Measurements from ENCODE around the gene THEM4. TPM values are rescaled to one million over a fixed set of nuclear protein-coding genes. Genes with fewer than 3 reads are reported as not detected.

The THEM4 gene
- total RNA-seq, 2 experiments from 2014 or later = 29.8 to 31.7 TPM

DNA sequence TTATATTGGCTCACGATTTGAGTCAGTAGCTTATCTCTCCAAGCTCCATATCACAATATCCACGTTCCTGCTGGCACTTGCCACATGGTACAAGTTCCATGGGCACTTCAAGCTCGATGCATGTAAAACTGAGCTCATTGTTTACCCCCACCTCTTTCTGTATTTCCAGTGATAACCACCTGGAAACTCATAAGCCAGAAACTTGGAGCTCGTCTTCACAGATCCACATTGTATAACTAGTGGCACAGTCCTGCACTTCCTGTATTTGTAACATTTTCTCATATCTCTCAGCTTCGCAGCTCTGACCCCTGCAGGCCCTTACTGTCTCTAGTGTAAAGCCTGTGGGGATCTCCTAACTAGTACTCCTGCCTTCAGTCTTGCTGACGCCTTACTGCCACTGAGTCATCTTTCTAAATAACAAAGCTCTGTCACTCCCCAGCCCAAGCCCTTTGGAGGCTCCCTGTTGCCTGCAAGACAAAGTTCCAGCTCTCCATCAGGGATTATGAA is 63.2 kb downstream of the THEM4 start:
- POLR2A ChIA-PET = interaction anchor here (1.0 kb wide), 1 partner anchor 9 kb away, joined by 3 read pairs; no protein-coding TSS in a partner anchor
- DNase-seq (no peak), ATAC-seq (no peak)
- CTCF ChIA-PET = interaction anchor here (0.7 to 1.9 kb wide), 6 partner anchors 10 to 156 kb away, joined by 3 to 9 read pairs (median 4); no protein-coding TSS in a partner anchor
- Mint-ChIP-seq H3K27me3 (ENCODE audit: low read depth) (peaks cover 5% of the 10 kb centered on the region), H3K9me3 (ENCODE audit: insufficient read depth) (no peaks in the 10 kb centered on the region), H3K36me3 (ENCODE audit: low read depth) (no peaks in the 10 kb centered on the region), H3K27ac (no peak overlapping the region), H3K4me1 (ENCODE audit: low read depth) (no peaks in the 10 kb centered on the region), H3K4me3 (no peak overlapping the region)

DNA sequence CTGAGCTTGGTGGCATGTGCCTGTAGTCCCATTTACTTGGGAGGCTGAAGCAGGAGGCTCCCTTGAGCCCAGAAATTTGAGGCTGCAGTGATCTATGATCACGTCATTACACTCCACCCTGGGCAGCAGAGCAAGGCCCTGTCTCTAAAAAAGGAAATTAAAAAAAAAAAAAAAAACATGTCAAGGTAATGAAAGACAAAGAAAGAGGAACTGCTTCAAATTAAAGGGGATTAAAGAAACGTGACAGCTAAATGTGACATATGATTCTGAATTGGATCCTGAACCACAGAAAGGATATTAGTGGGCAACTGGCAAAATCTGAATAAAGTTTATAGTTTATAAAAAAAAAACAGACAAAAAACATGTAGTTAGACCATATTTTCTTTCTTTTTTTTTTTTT is 65.9 kb downstream of the THEM4 start:
- ChIA-PET CTCF (interaction anchor here (1.4 to 1.8 kb wide), 3 partner anchors 9 to 158 kb away, joined by 3 to 4 read pairs (median 3); no protein-coding TSS in a partner anchor), POLR2A (no interaction called here)
- DNase-seq (no peak), ATAC-seq (no peak)
- peaks cover 9% of the 10 kb centered on the region for H3K27me3 Mint-ChIP-seq (ENCODE audit: low read depth)
- no peak overlapping the region for H3K4me3 Mint-ChIP-seq
- peaks cover 22% of the 10 kb centered on the region for H3K4me1 Mint-ChIP-seq (ENCODE audit: low read depth)
- H3K36me3 Mint-ChIP-seq (ENCODE audit: low read depth) = no peaks in the 10 kb centered on the region
- H3K27ac Mint-ChIP-seq = no peak overlapping the region
- no peaks in the 10 kb centered on the region for H3K9me3 Mint-ChIP-seq (ENCODE audit: insufficient read depth)

DNA sequence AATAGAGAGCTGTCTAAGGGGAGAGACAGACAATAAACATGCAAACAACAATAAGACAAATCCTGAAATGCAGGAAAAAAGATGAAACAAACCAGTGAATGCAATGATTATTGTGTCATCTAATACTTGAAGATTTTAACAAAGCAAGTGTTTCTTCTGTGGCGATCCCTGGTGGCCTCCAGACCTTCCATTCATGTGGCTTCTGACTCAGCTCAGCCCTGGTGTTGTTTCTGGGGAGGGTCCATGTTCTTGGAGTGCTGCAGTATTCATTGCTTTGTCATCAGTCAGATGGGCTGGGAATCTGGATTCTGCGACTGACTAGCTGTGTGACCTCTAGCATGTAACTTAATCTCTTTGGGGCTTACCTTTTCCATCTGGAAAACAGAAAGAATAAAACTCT is 68.2 kb downstream of the THEM4 start:
- ChIA-PET POLR2A (interaction anchor here (4.0 kb wide), 1 partner anchor 12 kb away, joined by 17 read pairs; no protein-coding TSS in a partner anchor), CTCF (interaction anchor here (1.2 to 1.6 kb wide), 2 partner anchors 7 to 11 kb away, joined by 4 to 7 read pairs; no protein-coding TSS in a partner anchor)
- no peaks in the 10 kb centered on the region for H3K36me3 Mint-ChIP-seq (ENCODE audit: low read depth)
- no peak overlapping the region for H3K27ac Mint-ChIP-seq
- H3K4me3 Mint-ChIP-seq = no peak overlapping the region
- ATAC-seq (no peak), DNase-seq (no peak)
- H3K4me1 Mint-ChIP-seq (ENCODE audit: low read depth) = peaks cover 40% of the 10 kb centered on the region
- no peaks in the 10 kb centered on the region for H3K9me3 Mint-ChIP-seq (ENCODE audit: insufficient read depth)
- peaks cover 12% of the 10 kb centered on the region for H3K27me3 Mint-ChIP-seq (ENCODE audit: low read depth)

DNA sequence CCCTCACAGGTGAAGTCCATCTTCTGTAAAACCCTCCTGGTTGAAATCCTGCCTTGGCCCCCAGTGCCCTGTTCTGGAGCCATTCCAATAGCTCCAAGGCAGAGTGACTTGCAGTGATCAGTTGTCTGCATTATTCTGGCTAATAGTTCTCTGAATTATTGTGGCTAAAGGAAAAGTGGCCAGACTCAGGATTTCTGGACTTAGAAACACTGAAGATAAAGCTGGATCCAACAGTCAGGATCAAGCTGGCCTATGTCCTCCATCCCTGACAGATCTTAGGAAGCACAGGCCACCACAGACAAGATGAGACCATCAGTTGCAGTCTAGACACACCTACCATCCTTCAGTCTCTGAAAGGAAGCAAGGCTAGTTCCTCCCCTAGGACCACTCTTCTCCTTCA is 68.9 kb downstream of the THEM4 start:
- Mint-ChIP-seq H3K27me3 (ENCODE audit: low read depth) (peaks cover 12% of the 10 kb centered on the region), H3K36me3 (ENCODE audit: low read depth) (no peaks in the 10 kb centered on the region), H3K27ac (no peak overlapping the region), H3K9me3 (ENCODE audit: insufficient read depth) (no peaks in the 10 kb centered on the region), H3K4me3 (peak overlapping the region; percentile 70), H3K4me1 (ENCODE audit: low read depth) (peaks cover 43% of the 10 kb centered on the region)
- CTCF ChIA-PET = interaction anchor here (0.9 to 1.9 kb wide), 5 partner anchors 8 to 195 kb away, joined by 3 to 7 read pairs (median 4); no protein-coding TSS in a partner anchor
- ATAC-seq (no peak), DNase-seq (no peak)
- POLR2A ChIA-PET = interaction anchor here (0.9 to 4.0 kb wide), 4 partner anchors 8 to 247 kb away, joined by 3 to 17 read pairs (median 5); partner anchors contain the start of gene MRPL9

DNA sequence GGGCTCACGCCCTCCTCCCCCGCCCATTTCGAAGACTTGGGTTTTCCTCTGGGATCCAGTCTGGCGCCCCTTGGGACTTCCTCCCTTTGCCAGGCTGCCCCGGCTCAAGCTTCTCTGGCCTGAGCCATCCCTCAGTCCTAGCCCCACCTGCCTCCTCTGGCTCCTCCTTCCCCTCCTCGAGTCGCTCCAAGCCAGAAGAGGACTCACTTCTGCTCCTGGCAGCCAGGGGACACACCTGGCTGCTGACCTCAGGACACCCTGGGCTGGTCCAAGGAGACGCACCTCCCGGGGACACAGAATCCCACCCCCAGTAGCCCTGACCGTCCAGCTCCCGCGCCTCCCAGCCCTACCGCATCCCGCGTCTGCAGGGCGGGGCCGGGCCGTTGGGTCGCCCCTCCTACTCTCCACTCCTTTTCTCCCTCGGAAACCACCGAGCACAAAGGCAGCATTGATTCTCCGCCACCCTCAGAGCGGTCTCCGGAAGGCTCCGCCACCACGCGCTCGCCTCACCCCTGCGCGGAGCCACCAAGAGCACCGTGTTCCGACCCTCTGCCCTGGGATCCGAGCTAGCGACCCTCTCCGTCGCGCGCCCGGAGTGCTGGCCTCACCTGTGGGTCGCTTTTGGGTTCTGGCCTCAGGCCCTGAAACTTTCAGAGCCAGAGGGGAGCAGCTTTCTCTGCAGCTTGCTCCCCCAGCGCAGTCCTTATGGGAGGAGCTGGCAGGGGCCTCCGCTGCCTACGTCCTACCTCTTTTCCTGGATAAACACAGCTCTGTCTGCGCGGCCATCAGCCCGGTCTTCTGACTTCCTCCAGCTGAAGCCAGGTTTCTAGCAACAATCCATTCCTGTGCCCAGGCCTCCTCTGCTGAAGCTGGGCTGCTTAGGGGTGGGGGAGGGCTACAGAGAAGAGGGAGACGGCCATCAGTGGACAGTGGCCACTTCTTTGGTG is 69.6 kb downstream of the THEM4 start, which contains the start of gene C2CD4D:
Gene C2CD4D, minus strand, starts transcription at position 364 of the 947 bp plus-strand sequence. CDS start 831 bp downstream, outside the sequence.
- peaks cover 12% of the 10 kb centered on the region for H3K27me3 Mint-ChIP-seq (ENCODE audit: low read depth)
- ATAC-seq (peak; percentile 71), DNase-seq (peak; percentile 72)
- CTCF ChIA-PET = interaction anchor here (0.9 to 1.9 kb wide), 5 partner anchors 9 to 195 kb away, joined by 3 to 7 read pairs (median 4); no protein-coding TSS in a partner anchor
- no peaks in the 10 kb centered on the region for H3K36me3 Mint-ChIP-seq (ENCODE audit: low read depth)
- no peaks in the 10 kb centered on the region for H3K9me3 Mint-ChIP-seq (ENCODE audit: insufficient read depth)
- H3K4me3 Mint-ChIP-seq = peak within 1 kb of the TSS; percentile 70
- POLR2A ChIA-PET = interaction anchor here (0.9 to 4.0 kb wide), 5 partner anchors 9 to 246 kb away, joined by 3 to 17 read pairs (median 3); partner anchors contain the start of genes MRPL9 and THEM4
- peak within 1 kb of the TSS; percentile 44 for H3K27ac Mint-ChIP-seq
- H3K4me1 Mint-ChIP-seq (ENCODE audit: low read depth) = peaks cover 46% of the 10 kb centered on the region

DNA sequence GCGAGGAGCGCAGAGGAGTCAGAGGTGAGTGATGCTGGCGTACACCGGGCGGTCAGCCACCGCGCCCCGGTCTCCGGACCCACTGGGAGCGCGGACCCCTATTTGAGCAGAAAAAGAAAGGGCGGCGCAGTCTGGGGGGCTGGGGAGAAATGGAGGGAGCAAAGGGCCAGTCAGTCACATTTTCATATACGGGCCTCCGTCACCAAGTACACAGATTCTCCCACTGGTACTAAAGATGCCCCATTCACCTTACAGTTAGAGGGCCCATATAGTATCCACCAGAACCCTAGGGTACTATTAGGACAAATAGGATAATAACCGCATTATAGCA is 70.3 kb downstream of the THEM4 start:
- Mint-ChIP-seq H3K36me3 (ENCODE audit: low read depth) (no peaks in the 10 kb centered on the region), H3K4me1 (ENCODE audit: low read depth) (peaks cover 53% of the 10 kb centered on the region), H3K9me3 (ENCODE audit: insufficient read depth) (no peaks in the 10 kb centered on the region), H3K27me3 (ENCODE audit: low read depth) (peaks cover 12% of the 10 kb centered on the region), H3K4me3 (peak overlapping the region; percentile 70), H3K27ac (peak overlapping the region; percentile 27)
- ChIA-PET POLR2A (interaction anchor here (1.1 to 4.0 kb wide), 2 partner anchors 10 to 70 kb away, joined by 3 to 17 read pairs; partner anchors contain the start of gene THEM4), CTCF (interaction anchor here (1.9 kb wide), 1 partner anchor 163 kb away, joined by 5 read pairs; no protein-coding TSS in a partner anchor)
- DNase-seq (no peak), ATAC-seq (no peak)

DNA sequence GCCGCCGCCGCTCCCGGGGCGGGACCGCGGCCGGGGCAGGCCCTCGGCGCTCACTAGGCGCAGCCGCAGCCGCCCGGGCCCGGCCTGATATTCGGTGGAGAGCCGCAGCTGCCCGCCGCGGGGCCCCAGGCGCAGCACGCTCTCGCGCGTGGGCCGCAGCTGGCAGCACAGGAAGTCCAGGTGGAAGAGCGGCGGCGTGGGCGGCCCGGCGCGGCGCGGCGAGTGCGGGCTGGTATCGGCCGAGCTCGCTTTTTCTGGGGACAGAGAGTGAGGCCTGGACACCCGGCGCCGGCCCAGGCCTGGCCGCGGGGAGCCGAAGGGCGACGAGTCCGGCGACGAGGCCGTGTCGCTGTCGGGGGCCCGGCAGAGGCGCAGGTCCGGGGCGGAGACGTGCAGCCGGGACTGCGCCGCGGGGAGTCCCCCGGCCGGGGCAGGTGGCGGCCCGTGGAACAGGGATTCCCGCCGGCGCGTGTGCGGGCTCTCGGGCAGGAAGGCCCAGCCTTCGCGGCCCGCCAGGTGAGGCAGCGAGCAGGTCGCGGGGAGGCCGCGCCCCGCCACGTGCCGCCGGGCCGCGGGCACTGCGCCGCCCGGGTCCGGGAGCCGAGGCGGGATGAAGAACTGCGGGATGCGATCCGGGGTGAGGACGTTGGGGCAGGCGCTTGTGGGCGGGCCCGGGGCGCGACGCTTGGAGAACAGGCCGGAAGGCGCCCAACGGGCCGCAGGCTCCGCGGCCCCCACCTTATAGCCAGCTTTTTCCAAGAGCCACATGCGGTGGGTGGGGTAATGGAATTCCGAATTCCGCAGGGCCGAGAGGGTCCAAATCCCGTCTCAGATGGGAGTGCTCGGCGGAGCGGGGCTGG is 70.9 kb downstream of the THEM4 start:
- Mint-ChIP-seq H3K9me3 (ENCODE audit: insufficient read depth) (no peaks in the 10 kb centered on the region), H3K4me1 (ENCODE audit: low read depth) (peaks cover 59% of the 10 kb centered on the region), H3K27me3 (ENCODE audit: low read depth) (peaks cover 12% of the 10 kb centered on the region), H3K27ac (peak overlapping the region; percentile 27), H3K4me3 (peak overlapping the region; percentile 70), H3K36me3 (ENCODE audit: low read depth) (no peaks in the 10 kb centered on the region)
- CTCF ChIA-PET = interaction anchor here (0.9 to 1.9 kb wide), 2 partner anchors 26 to 163 kb away, joined by 3 to 5 read pairs; no protein-coding TSS in a partner anchor
- peak; percentile 35 for ATAC-seq
- no peak for DNase-seq
- POLR2A ChIA-PET = interaction anchor here (4.0 kb wide), 1 partner anchor 9 kb away, joined by 17 read pairs; no protein-coding TSS in a partner anchor

DNA sequence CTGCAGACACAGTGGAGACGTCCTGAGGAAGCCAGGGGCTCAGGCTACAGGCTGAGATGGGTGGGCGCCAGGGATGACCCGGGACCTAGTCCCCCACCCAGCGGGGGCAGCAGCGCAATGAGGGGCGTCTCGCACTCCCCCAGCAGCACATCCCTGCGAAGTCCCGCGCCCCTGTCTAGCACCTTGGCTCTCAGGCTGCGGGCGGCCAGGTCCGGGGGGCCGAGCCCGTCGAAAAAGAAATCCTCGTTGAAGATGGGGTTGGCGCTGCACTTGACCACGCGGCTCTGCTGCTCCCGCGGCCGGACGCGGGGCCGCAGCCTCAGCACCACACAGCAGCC is 71.5 kb downstream of the THEM4 start:
- peaks cover 65% of the 10 kb centered on the region for H3K4me1 Mint-ChIP-seq (ENCODE audit: low read depth)
- no peaks in the 10 kb centered on the region for H3K36me3 Mint-ChIP-seq (ENCODE audit: low read depth)
- POLR2A ChIA-PET = interaction anchor here (4.0 kb wide), 1 partner anchor 9 kb away, joined by 17 read pairs; no protein-coding TSS in a partner anchor
- peak overlapping the region; percentile 65 for H3K4me3 Mint-ChIP-seq
- peaks cover 12% of the 10 kb centered on the region for H3K27me3 Mint-ChIP-seq (ENCODE audit: low read depth)
- H3K9me3 Mint-ChIP-seq (ENCODE audit: insufficient read depth) = no peaks in the 10 kb centered on the region
- ATAC-seq (peak; percentile 1), DNase-seq (no peak)
- peak overlapping the region; percentile 78 for H3K27ac Mint-ChIP-seq
- CTCF ChIA-PET = interaction anchor here (0.9 to 2.0 kb wide), 4 partner anchors 25 to 393 kb away, joined by 3 to 14 read pairs (median 4); partner anchors contain the start of gene MRPL9

DNA sequence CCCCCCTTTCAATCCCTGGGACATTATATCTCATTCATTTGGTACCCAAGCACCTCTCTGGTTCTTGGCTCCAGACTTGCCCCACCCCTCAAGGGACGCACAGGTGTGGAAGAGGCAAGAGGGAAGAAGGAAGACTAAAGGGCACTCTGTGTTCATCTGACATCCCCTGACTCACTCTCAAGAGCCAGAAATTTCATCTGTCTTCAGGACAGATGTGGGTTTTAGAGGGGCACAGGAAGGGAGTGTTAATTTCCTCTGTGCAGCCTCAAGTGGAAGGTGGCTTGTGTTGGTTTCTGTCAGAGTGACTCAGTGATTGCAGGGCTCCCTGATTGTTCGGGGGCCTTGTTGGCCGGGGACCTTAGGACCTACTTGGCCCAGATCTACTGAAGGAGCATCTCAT is 72.1 kb downstream of the THEM4 start:
- DNase-seq = peak; percentile 45
- H3K4me3 Mint-ChIP-seq = peak overlapping the region; percentile 65
- peaks cover 70% of the 10 kb centered on the region for H3K4me1 Mint-ChIP-seq (ENCODE audit: low read depth)
- peak; percentile 25 for ATAC-seq
- no peaks in the 10 kb centered on the region for H3K36me3 Mint-ChIP-seq (ENCODE audit: low read depth)
- H3K27ac Mint-ChIP-seq = peak overlapping the region; percentile 78
- no peaks in the 10 kb centered on the region for H3K9me3 Mint-ChIP-seq (ENCODE audit: insufficient read depth)
- H3K27me3 Mint-ChIP-seq (ENCODE audit: low read depth) = peaks cover 12% of the 10 kb centered on the region
- POLR2A ChIA-PET = interaction anchor here (0.7 to 4.0 kb wide), 3 partner anchors 8 to 68 kb away, joined by 3 to 17 read pairs (median 3); no protein-coding TSS in a partner anchor
- CTCF ChIA-PET = interaction anchor here (0.6 to 2.1 kb wide), 33 partner anchors 8 to 393 kb away, joined by 3 to 14 read pairs (median 4); partner anchors contain the start of genes MRPL9, SNX27 and TDRKH

DNA sequence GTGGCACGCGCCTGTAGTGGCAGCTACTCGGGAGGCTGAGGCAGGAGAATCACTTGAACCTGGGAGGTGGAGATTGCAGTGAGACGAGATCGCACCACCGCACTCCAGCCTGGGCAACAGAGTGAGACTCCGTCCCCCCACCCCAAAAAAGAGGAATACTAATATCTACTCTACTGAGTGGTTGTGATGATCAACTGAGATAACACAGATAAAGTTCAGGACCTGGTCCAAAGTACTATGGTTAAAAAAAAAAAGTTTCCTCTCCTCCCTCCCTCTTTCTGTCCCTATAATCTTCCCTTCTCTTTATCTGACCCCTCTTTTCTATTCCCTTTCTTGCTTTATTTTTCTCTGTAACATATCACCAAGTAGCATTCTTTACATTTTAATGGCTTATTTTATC is 73.7 kb downstream of the THEM4 start:
- ChIA-PET CTCF (interaction anchor here (0.7 to 2.1 kb wide), 24 partner anchors 8 to 391 kb away, joined by 3 to 14 read pairs (median 8); partner anchors contain the start of genes MRPL9, TDRKH and TUFT1), POLR2A (no interaction called here)
- DNase-seq = no peak
- ATAC-seq = no peak
- H3K27ac Mint-ChIP-seq = no peak overlapping the region
- H3K36me3 Mint-ChIP-seq (ENCODE audit: low read depth) = no peaks in the 10 kb centered on the region
- H3K4me3 Mint-ChIP-seq = no peak overlapping the region
- H3K9me3 Mint-ChIP-seq (ENCODE audit: insufficient read depth) = no peaks in the 10 kb centered on the region
- peaks cover 3% of the 10 kb centered on the region for H3K27me3 Mint-ChIP-seq (ENCODE audit: low read depth)
- H3K4me1 Mint-ChIP-seq (ENCODE audit: low read depth) = peaks cover 78% of the 10 kb centered on the region
